K562 (cell line): Measurements from ENCODE around the gene ADAT3. TPM values are rescaled to one million over a fixed set of nuclear protein-coding genes. Genes with fewer than 3 reads are reported as not detected.

Experiments used
- ADNP ChIP-seq: fragments of 200-800 bp; sonication (Bioruptor generic); IDR thresholded peaks from 2 replicates; pipeline ENCODE4 v1.6.1; 2016; ENCODE audit warnings: missing genetic modification characterization, missing compliant biosample characterization
- CBFB ChIP-seq: sonication (generic); formaldehyde crosslinking; IDR thresholded peaks from 2 replicates; pipeline ENCODE4 v1.4.0; 2020; ENCODE audit warnings: mild to moderate bottlenecking, missing genetic modification reagents
- IFI16 ChIP-seq: fragments of 250-450 bp; sonication (Bioruptor Pico); IDR thresholded peaks from 2 replicates; pipeline ENCODE4 v2.1.2; 2022; ENCODE audit warnings: mild to moderate bottlenecking, inconsistent platforms
- LEF1 ChIP-seq: fragments of 450-650 bp; IDR thresholded peaks from 2 replicates; pipeline ENCODE4 v1.6.1; 2016; ENCODE audit warnings: mild to moderate bottlenecking
- MYC ChIP-seq, 2 experiments: fragments of 250-450 bp in 1 of 2; sonication (Bioruptor Pico) in 1 of 2; IDR thresholded peaks; 2 replicates each; pipeline versions ENCODE4 v1.5.1 to v1.6.1; 2012 to 2021; ENCODE audit warnings: low read depth in 2 of 2, borderline replicate concordance in 1 of 2, improper control_type of control experiment in 1 of 2, low read length in 1 of 2, mild to moderate bottlenecking in 1 of 2, moderate library complexity in 1 of 2
- RBM39 ChIP-seq: fragments of 200-400 bp; formaldehyde crosslinking; optimal IDR thresholded peaks from 2 replicates; pipeline ENCODE3; 2018; ENCODE audit warnings: low read depth, low read length
- RFX5 ChIP-seq: IDR thresholded peaks from 2 replicates; pipeline ENCODE4 v1.6.1; 2011; ENCODE audit warnings: low read depth, mild to moderate bottlenecking, improper control_type of control experiment, low read length
- SLC30A9 ChIP-seq: fragments of 250-450 bp; sonication (Bioruptor Pico); IDR thresholded peaks from 2 replicates; pipeline ENCODE4 v1.8.0; 2022; ENCODE audit warnings: mild to moderate bottlenecking, moderate library complexity
- SRSF9 ChIP-seq: fragments of 200-400 bp; formaldehyde crosslinking; IDR thresholded peaks from 2 replicates; pipeline ENCODE4 v1.6.1; 2017; ENCODE audit warnings: low read depth, low read length, borderline replicate concordance
- XRCC4 ChIP-seq: IDR thresholded peaks from one replicate; pipeline ENCODE4 v1.6.1; 2011; ENCODE audit not compliant: insufficient read depth, insufficient read length; ENCODE audit errors: extremely low read depth
- YBX1 ChIP-seq: fragments of 450-650 bp; IDR thresholded peaks from 2 replicates; pipeline ENCODE4 v1.7.1; 2016; ENCODE audit warnings: mild to moderate bottlenecking
- polyA plus RNA-seq, 8 experiments: library from polyadenylated mRNA; depleted of rRNA in 4 of 8; stranded (reverse) in 5 of 8; unstranded in 3 of 8; fragments of >200 nt; fragmentation: Nextera tagmentation in 2 of 8; fragmentation: Illumina TruSeq in 1 of 8; extraction: Ambion mirVana in 2 of 8; extraction: Trizol in 1 of 8; gene quantifications; 2 replicates each; pipeline versions ENCODE4 v1.2.1 to v1.2.3, GENCODE V29; 2011 to 2014; ENCODE audit warnings: inconsistent platforms in 1 of 8, missing spikeins in 1 of 8
- total RNA-seq, 7 experiments: library from RNA; depleted of rRNA in 6 of 7; stranded (reverse); fragments of >200 nt in 6 of 7; fragmentation: Illumina TruSeq in 2 of 7; extraction: Trizol in 2 of 7; gene quantifications; 2 replicates each; pipeline versions ENCODE4 v1.2.1 to v1.2.3, GENCODE V29; 2011 to 2021; ENCODE audit warnings: low replicate concordance in 1 of 7
- TF ChIP-seq, protein P1 (sequence below), 2 experiments: fragments of 450-650 bp; IDR thresholded peaks; 2 replicates each; pipeline ENCODE4 v1.6.1; 2016; ENCODE audit warnings: mild to moderate bottlenecking in 2 of 2, borderline replicate concordance in 1 of 2, low read depth in 1 of 2, moderate library complexity in 1 of 2
- TF ChIP-seq, protein P2 (sequence below): fragments of 250-450 bp; sonication (Bioruptor Pico); IDR thresholded peaks from 2 replicates; pipeline ENCODE4 v1.4.0; 2020; ENCODE audit warnings: mild to moderate bottlenecking, moderate library complexity
- TF ChIP-seq, protein P3 (sequence below): fragments of 450-650 bp; IDR thresholded peaks from 2 replicates; pipeline ENCODE4 v1.6.1; 2016; ENCODE audit warnings: antibody characterized with exemption

ADAT3 gene
- total and polyA plus RNA-seq, 9 of the 15 experiments (the other 6 are each of a cell fraction or from before 2014, with no cell fraction given), result 0.67 to 15.6 (median 7.8) TPM; not detected in 4

DNA sequence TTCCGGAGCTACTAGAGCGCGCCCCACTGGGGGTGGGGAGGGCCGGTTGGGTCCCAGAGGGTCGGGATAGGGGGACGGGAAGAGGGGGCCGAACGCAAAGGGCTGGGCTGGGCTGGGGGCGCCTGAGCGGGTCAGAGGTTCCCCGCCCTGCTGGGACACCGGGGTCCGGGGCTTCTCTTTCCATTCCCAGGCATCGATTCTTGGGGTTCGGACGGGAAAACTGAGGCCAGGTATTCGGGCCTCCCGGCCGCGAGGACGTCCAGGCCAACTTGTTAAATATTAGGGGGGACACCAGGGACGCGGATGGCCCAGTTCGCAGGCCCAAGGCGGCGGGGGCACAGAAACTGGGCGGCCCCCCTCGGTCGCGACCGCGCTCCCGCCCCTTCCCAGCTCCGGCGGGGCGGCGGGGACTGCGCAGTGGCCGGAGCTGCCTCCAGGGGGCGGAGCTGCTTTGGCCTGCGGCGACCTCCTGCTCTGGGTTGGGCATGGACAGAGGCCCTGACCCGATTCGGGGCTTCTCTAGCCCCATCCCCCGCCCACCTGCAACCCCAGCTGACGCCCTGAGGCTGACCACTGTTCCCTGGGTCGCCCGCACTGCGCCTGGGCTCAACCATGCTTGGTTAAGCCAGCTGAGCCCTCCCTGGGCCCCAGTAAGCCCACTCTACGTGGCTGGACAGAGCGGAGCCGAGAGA, 40.6 kb upstream of the ADAT3 start (continued):
- TF ChIP-seq, protein P1, sequence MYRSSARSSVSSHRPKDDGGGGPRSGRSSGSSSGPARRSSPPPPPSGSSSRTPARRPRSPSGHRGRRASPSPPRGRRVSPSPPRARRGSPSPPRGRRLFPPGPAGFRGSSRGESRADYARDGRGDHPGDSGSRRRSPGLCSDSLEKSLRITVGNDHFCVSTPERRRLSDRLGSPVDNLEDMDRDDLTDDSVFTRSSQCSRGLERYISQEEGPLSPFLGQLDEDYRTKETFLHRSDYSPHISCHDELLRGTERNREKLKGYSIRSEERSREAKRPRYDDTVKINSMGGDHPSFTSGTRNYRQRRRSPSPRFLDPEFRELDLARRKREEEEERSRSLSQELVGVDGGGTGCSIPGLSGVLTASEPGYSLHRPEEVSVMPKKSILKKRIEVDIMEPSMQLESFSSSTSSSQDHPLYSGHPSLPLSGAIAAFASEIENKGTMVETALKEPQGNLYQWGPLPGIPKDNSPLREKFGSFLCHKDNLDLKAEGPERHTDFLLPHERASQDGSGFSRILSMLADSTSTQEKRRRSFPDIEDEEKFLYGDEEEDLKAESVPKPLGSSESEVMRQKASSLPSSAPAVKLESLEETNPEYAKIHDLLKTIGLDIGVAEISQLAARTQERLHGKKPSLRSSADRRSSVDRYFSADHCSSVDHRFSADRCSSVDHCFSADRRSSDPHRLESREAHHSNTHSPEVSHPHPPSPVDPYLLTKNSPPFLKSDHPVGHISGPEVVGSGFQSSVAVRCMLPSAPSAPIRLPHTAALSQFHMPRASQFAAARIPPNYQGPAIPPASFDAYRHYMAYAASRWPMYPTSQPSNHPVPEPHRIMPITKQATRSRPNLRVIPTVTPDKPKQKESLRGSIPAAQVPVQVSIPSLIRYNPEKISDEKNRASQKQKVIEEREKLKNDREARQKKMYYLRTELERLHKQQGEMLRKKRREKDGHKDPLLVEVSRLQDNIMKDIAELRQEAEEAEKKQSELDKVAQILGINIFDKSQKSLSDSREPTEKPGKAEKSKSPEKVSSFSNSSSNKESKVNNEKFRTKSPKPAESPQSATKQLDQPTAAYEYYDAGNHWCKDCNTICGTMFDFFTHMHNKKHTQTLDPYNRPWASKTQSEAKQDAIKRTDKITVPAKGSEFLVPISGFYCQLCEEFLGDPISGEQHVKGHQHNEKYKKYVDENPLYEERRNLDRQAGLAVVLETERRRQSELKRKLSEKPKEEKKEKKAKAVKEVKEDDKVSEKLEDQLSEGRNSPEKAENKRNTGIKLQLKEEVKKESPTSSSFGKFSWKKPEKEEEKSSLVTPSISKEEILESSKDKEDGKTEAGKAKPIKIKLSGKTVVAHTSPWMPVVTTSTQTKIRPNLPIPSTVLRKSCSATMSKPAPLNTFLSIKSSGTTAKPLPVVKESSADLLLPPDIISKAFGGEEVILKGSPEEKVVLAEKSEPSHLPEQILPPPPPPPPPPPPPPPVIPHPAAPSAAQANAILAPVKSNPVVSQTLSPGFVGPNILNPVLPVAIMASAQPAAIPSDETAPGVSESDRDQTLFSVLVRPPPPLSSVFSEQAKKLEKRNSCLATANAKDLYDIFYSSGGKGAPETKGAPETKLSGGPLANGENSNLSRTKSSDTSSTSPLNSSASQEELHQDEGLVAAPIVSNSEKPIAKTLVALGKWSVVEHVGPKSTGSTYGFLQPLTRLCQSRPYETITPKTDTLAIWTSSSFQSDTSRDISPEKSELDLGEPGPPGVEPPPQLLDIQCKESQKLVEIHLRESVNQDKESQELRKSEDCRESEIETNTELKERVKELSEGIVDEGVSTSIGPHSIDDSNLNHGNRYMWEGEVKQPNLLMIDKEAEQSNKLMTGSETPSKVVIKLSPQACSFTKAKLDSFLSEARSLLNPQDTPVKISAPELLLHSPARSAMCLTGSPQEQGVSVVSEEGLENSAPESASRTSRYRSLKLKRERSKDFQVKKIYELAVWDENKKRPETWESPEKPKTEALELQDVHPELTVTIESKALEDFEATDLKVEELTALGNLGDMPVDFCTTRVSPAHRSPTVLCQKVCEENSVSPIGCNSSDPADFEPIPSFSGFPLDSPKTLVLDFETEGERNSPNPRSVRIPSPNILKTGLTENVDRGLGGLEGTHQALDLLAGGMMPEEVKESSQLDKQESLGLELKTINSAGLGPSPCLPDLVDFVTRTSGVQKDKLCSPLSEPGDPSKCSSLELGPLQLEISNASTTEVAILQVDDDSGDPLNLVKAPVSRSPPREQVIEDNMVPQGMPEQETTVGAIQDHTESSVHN (IDR thresholded peaks at IDR 0.05; ENCODE audit: borderline replicate concordance in 1 of 2, low read depth in 1 of 2), result no peak
- TF ChIP-seq ADNP (tag) (no peak), LEF1 (no peak), SRSF9 (no peak), RBM39 (no peak), IFI16 (CRISPR knock-in tag) (no peak), CBFB (CRISPR knock-in tag) (no peak), RFX5 (no peak), SLC30A9 (CRISPR knock-in tag) (no peak), XRCC4 (no peak), YBX1 (no peak), MYC (IDR thresholded peaks at IDR 0.05; ENCODE audit: low read depth, low read length) (no peak; the same call in 1 of the 2 replicates), MYC (CRISPR knock-in tag; IDR thresholded peaks at IDR 0.05; ENCODE audit: borderline replicate concordance, low read depth) (no peak)
- TF ChIP-seq, protein P2, sequence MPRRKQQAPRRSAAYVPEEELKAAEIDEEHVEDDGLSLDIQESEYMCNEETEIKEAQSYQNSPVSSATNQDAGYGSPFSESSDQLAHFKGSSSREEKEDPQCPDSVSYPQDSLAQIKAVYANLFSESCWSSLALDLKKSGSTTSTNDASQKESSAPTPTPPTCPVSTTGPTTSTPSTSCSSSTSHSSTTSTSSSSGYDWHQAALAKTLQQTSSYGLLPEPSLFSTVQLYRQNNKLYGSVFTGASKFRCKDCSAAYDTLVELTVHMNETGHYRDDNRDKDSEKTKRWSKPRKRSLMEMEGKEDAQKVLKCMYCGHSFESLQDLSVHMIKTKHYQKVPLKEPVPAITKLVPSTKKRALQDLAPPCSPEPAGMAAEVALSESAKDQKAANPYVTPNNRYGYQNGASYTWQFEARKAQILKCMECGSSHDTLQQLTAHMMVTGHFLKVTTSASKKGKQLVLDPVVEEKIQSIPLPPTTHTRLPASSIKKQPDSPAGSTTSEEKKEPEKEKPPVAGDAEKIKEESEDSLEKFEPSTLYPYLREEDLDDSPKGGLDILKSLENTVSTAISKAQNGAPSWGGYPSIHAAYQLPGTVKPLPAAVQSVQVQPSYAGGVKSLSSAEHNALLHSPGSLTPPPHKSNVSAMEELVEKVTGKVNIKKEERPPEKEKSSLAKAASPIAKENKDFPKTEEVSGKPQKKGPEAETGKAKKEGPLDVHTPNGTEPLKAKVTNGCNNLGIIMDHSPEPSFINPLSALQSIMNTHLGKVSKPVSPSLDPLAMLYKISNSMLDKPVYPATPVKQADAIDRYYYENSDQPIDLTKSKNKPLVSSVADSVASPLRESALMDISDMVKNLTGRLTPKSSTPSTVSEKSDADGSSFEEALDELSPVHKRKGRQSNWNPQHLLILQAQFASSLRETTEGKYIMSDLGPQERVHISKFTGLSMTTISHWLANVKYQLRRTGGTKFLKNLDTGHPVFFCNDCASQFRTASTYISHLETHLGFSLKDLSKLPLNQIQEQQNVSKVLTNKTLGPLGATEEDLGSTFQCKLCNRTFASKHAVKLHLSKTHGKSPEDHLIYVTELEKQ (CRISPR knock-in tag), result no peak
- TF ChIP-seq, protein P3, sequence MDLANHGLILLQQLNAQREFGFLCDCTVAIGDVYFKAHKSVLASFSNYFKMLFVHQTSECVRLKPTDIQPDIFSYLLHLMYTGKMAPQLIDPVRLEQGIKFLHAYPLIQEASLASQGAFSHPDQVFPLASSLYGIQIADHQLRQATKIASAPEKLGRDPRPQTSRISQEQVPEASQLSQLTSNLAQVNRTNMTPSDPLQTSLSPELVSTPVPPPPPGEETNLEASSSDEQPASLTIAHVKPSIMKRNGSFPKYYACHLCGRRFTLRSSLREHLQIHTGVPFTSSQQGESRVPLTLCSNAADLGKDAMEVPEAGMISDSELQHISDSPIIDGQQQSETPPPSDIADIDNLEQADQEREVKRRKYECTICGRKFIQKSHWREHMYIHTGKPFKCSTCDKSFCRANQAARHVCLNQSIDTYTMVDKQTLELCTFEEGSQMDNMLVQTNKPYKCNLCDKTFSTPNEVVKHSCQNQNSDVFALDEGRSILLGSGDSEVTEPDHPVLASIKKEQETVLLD, result 0 out of 2 replicates have a peak, but pooled peaks have one; percentile 48
